HCT116 (cell line): ENCODE measurements around the gene CAPN15.

Experiments used
- POLR2AphosphoS5 ChIP-seq: IDR thresholded peaks from 2 replicates; pipeline ENCODE4 v1.6.1; 2011; ENCODE audit warnings: mild to moderate bottlenecking, low read depth, low read length, moderate library complexity
- SP1 ChIP-seq: IDR thresholded peaks from 2 replicates; pipeline ENCODE4 v1.6.1; 2012; ENCODE audit warnings: low read depth
- ZNF274 ChIP-seq: fragments of 200-500 bp; sonication (Bioruptor generic); IDR thresholded peaks from 2 replicates; pipeline ENCODE4 v1.6.1; 2014; ENCODE audit warnings: mild to moderate bottlenecking, low read depth, low read length, inconsistent platforms
- TF ChIP-seq, protein P1 (sequence below), 3 experiments: fragments of 200-600 bp in 1 of 3; sonication (generic) in 1 of 3; IDR thresholded peaks in 2 of 3; conservative IDR thresholded peaks in 1 of 3; 2 replicates each; pipeline ENCODE4 v1.5.1; 2012 to 2017; ENCODE audit warnings: low read depth in 2 of 3, low read length in 2 of 3, antibody characterized with exemption in 1 of 3, borderline replicate concordance in 1 of 3, control low read depth in 1 of 3, mild to moderate bottlenecking in 1 of 3, mixed read lengths in 1 of 3, mixed run types in 1 of 3, moderate library complexity in 1 of 3; ENCODE audit not compliant: insufficient read depth in 1 of 3

DNA sequence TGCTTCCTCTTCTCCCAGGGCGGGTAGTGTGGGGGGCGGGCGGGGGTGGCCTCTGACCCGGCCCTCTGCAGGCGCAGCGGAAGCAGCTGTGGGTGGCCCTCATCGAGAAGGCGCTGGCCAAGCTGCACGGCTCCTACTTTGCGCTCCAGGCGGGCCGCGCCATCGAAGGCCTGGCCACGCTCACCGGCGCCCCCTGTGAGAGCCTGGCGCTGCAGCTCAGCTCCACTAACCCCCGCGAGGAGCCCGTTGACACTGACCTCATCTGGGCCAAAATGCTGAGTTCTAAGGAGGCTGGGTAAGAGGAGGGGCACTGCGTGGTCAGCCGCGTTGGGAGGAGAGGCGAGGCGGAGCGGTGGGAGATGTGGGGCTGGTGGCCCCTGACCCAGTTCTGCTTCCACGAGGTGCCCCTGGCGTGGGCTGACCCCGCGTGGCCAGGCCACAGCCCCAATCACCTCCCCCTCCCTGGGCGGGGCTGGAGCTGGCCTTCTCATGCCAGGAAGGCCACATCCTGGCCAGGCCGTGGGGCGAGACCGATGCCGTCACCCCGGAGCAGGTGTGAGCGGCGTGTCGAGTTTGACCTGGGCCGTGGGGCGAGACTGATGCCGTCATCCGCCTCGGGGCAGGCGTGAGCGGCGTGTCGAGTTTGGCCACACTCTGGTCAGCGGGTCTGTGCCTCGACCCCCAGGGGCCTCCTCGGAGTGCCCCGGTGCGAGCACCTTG, 22.2 kb downstream of the CAPN15 start:
- TF ChIP-seq SP1 (no peak), POLR2AphosphoS5 (no peak), ZNF274 (no peak)
- TF ChIP-seq, protein P1, sequence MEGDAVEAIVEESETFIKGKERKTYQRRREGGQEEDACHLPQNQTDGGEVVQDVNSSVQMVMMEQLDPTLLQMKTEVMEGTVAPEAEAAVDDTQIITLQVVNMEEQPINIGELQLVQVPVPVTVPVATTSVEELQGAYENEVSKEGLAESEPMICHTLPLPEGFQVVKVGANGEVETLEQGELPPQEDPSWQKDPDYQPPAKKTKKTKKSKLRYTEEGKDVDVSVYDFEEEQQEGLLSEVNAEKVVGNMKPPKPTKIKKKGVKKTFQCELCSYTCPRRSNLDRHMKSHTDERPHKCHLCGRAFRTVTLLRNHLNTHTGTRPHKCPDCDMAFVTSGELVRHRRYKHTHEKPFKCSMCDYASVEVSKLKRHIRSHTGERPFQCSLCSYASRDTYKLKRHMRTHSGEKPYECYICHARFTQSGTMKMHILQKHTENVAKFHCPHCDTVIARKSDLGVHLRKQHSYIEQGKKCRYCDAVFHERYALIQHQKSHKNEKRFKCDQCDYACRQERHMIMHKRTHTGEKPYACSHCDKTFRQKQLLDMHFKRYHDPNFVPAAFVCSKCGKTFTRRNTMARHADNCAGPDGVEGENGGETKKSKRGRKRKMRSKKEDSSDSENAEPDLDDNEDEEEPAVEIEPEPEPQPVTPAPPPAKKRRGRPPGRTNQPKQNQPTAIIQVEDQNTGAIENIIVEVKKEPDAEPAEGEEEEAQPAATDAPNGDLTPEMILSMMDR (IDR thresholded peaks at IDR 0.05 in 2 of 3, conservative IDR thresholded peaks at IDR 0.05 in 1 of 3; ENCODE audit: borderline replicate concordance in 1 of 3, insufficient read depth in 1 of 3, low read depth in 2 of 3, low read length in 2 of 3): peak in 2 of 3 experiments; percentile 15 to 19; a peak in 1 of 6 replicates
